Thoracic aorta (tissue), 2 donors: ENCODE results near the gene CA4. TPM values are rescaled to one million over a fixed set of nuclear protein-coding genes. Genes with fewer than 3 reads are reported as not detected.
"Not testable (repeated sequence)": the region's sequence is repeated elsewhere in the genome, so short reads cannot be mapped to it uniquely, and the experiment has no call there.

Experiments used
- ATAC-seq: fragments of 150-250 bp; one replicate; pipeline ENCODE4 v1.8.0; 2017; ENCODE audit warnings: low read depth; ENCODE audit not compliant: insufficient number of reproducible peaks, low FRiP score
- DNase-seq: peaks from one replicate; pipeline ENCODE4 v3.0.0-alpha.2; 2020; ENCODE audit warnings: low spot score
- H3K27ac ChIP-seq, 2 donors: fragments of 200-600 bp; sonication (generic); 1 replicate in 1 of 2; 2 replicates in 1 of 2; pipeline ENCODE4 v1.5.1; 2016; ENCODE audit warnings: mild to moderate bottlenecking in 2 of 2, moderate library complexity in 2 of 2
- H3K27me3 ChIP-seq: fragments of 200-600 bp; sonication (generic); replicated peaks from 2 replicates; pipeline ENCODE4 v1.6.0; 2016; ENCODE audit warnings: mild to moderate bottlenecking; ENCODE audit not compliant: insufficient read depth
- H3K36me3 ChIP-seq: fragments of 200-600 bp; sonication (generic); one replicate; pipeline ENCODE4 v1.5.1; 2016
- H3K4me1 ChIP-seq, 2 donors: fragments of 200-600 bp; sonication (generic); 1 replicate in 1 of 2; 2 replicates in 1 of 2; pipeline versions ENCODE4 v1.5.1 to v1.6.0; 2016; ENCODE audit warnings: low read depth in 2 of 2, mild to moderate bottlenecking in 1 of 2; ENCODE audit not compliant: control insufficient read depth in 1 of 2
- H3K4me3 ChIP-seq: fragments of 200-600 bp; sonication (generic); 2 replicates; pipeline ENCODE4 v1.5.1; 2016; ENCODE audit warnings: mild to moderate bottlenecking
- H3K9me3 ChIP-seq: fragments of 200-600 bp; sonication (generic); 2 replicates; pipeline ENCODE4 v1.5.1; 2016
- CTCF ChIP-seq: fragments of 200-600 bp; sonication (generic); IDR thresholded peaks from one replicate; pipeline ENCODE4 v1.5.1; 2019; ENCODE audit warnings: antibody characterized with exemption
- total RNA-seq, 2 donors: library from RNA; depleted of rRNA; stranded (reverse); fragments of >200 nt; gene quantifications; one replicate each; pipeline versions ENCODE4 v1.1.0 to v1.2.3, GENCODE V29; 2016

The CA4 gene
- total RNA-seq, 2 donors from 2014 or later = 1.2 to 4.3 TPM

GRCh38 chr17:60174035-60174434, 24.3 kb downstream of the CA4 start:
- Histone ChIP-seq H3K9me3 (no peaks in the 10 kb centered on the region), H3K4me3 (no peak overlapping the region), H3K4me1 (no peaks in the 10 kb centered on the region), H3K27ac (no peak overlapping the region), H3K27me3 (no peaks in the 10 kb centered on the region), H3K36me3 (peaks cover 6% of the 10 kb centered on the region)
- ATAC-seq (no peak), DNase-seq (no peak)
- TF ChIP-seq CTCF = no peak

- H3K4me3 ChIP-seq, H3K27ac ChIP-seq, H3K27me3 ChIP-seq, H3K4me1 ChIP-seq, H3K36me3 ChIP-seq, H3K9me3 ChIP-seq, DNase-seq, ATAC-seq: not testable (repeated sequence)
Observed at GRCh38 chr17:60174767-60175166, 25.0 kb downstream of the CA4 start.

- H3K36me3 ChIP-seq = peaks cover 22% of the 10 kb centered on the region
- DNase-seq, H3K27me3 ChIP-seq, H3K9me3 ChIP-seq, ATAC-seq, H3K4me1 ChIP-seq, H3K4me3 ChIP-seq, H3K27ac ChIP-seq: not testable (repeated sequence)
Observed at GRCh38 chr17:60176763-60177162, 27.0 kb downstream of the CA4 start.

GRCh38 chr17:60178180-60178579, 28.4 kb downstream of the CA4 start:
- not testable (repeated sequence) for H3K27me3 ChIP-seq, H3K4me1 ChIP-seq, H3K27ac ChIP-seq, ATAC-seq, H3K4me3 ChIP-seq, DNase-seq, H3K9me3 ChIP-seq
- peaks cover 27% of the 10 kb centered on the region for H3K36me3 ChIP-seq

- not testable (repeated sequence) for H3K27me3 ChIP-seq, H3K27ac ChIP-seq, H3K9me3 ChIP-seq, H3K4me1 ChIP-seq, DNase-seq, H3K4me3 ChIP-seq, ATAC-seq
- peaks cover 35% of the 10 kb centered on the region for H3K36me3 ChIP-seq
Observed at GRCh38 chr17:60180380-60180779, 30.6 kb downstream of the CA4 start.

GRCh38 chr17:60186372-60186771, 36.6 kb downstream of the CA4 start:
- DNase-seq = not testable (repeated sequence)

GRCh38 chr17:60186846-60187745, 37.3 kb downstream of the CA4 start:
- H3K4me1 ChIP-seq, H3K27me3 ChIP-seq, H3K27ac ChIP-seq, ATAC-seq, H3K9me3 ChIP-seq, H3K4me3 ChIP-seq, DNase-seq: not testable (repeated sequence)
- peaks cover 34% of the 10 kb centered on the region for H3K36me3 ChIP-seq

More at GRCh38 chr17:60186372-60186771, 36.6 kb downstream of the CA4 start:
- ATAC-seq, H3K27ac ChIP-seq, H3K27me3 ChIP-seq, H3K9me3 ChIP-seq, H3K4me3 ChIP-seq, H3K4me1 ChIP-seq: not testable (repeated sequence)
- H3K36me3 ChIP-seq = peaks cover 31% of the 10 kb centered on the region

- no peak for ATAC-seq
- H3K27me3 ChIP-seq = no peaks in the 10 kb centered on the region
- peaks cover 31% of the 10 kb centered on the region for H3K36me3 ChIP-seq
Observed at GRCh38 chr17:60188759-60189158, 39.0 kb downstream of the CA4 start.

GRCh38 chr17:60190032-60190431, 40.3 kb downstream of the CA4 start:
- H3K9me3 ChIP-seq, ATAC-seq, DNase-seq, H3K27me3 ChIP-seq, H3K4me1 ChIP-seq, H3K4me3 ChIP-seq, H3K27ac ChIP-seq: not testable (repeated sequence)
- peaks cover 31% of the 10 kb centered on the region for H3K36me3 ChIP-seq

More at GRCh38 chr17:60188759-60189158, 39.0 kb downstream of the CA4 start:
- Histone ChIP-seq H3K27ac (no peak overlapping the region), H3K4me1 (peaks cover 0 to 3% of the 10 kb centered on the region in 2 donors), H3K4me3 (no peak overlapping the region), H3K9me3 (no peaks in the 10 kb centered on the region)
- no peak for TF ChIP-seq CTCF
- DNase-seq = no peak

- not testable (repeated sequence) for ATAC-seq, H3K9me3 ChIP-seq, DNase-seq, H3K27ac ChIP-seq, H3K27me3 ChIP-seq, H3K4me3 ChIP-seq, H3K4me1 ChIP-seq
- H3K36me3 ChIP-seq = peaks cover 41% of the 10 kb centered on the region
Observed at GRCh38 chr17:60193032-60193431, 43.3 kb downstream of the CA4 start.
